HG03432 (cell line): ENCODE measurements around the gene SIRT2.
"Not testable (repeated sequence)": the region's sequence is repeated elsewhere in the genome, so short reads cannot be mapped to it uniquely, and the experiment has no call there.

Experiments
- ATAC-seq: cut with Tn5 transposase; IDR thresholded peaks from one replicate; pipeline ENCODE4 v1.9.1; 2021; ENCODE audit warnings: mild to moderate bottlenecking, moderate library complexity; ENCODE audit not compliant: unreplicated experiment

The SIRT2 gene

GRCh38 chr19:38830039-38830733 is 69.2 kb downstream of the SIRT2 start:
- ATAC-seq, result no peak

DNA sequence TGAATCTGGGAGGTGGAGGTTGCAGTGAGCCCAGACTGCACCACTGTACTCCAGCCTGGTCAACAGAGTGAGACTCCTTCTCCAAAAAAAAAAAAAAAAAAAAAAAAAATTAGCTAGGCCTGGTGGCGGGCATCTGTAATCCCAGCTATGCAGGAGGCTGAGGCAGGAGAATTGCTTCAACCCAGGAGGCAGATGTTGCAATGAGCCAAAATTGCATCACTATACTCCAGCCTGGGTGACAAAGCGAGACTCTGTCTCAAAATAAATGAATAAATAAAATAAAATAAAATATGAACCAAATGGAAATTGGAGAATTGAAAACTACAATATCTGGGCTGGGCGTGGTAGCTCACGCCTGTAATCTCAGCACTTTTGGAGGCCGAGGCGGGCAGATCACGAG is 70.2 kb downstream of the SIRT2 start:
- ATAC-seq, result not testable (repeated sequence)
